Panc1 (cell line): ENCODE results near the gene TFAP2D. TPM values are rescaled to one million over a fixed set of nuclear protein-coding genes. Genes with fewer than 3 reads are reported as not detected.

Source experiments
- ATAC-seq: fragments of 200-7000 bp; cut with Tn5 transposase; 2 replicates; pipeline ENCODE4 v1.9.1; 2020; ENCODE audit warnings: mild to moderate bottlenecking, moderate library complexity
- BruUV-seq: library from RNA; stranded (reverse); fragments of 400-500 nt; replicated peaks from 2 replicates; lab custom pipeline; 2021; lab: Mats Ljungman, UMichigan
- CTCF ChIA-PET: fragments of 300-600 bp; sonication (Branson Sonifier 250); formaldehyde crosslinking; loops from one replicate; lab custom pipeline; 2022; ENCODE audit warnings: antibody characterized with exemption; lab: Charles Lee
- POLR2A ChIA-PET: fragments of 300-600 bp; sonication (Branson Sonifier 250); formaldehyde crosslinking; loops from one replicate; lab custom pipeline; 2022; ENCODE audit warnings: antibody characterized with exemption; lab: Charles Lee
- DNase-seq: peaks from one replicate; pipeline ENCODE4 v3.0.0-alpha.2; 2010; ENCODE audit warnings: low read depth, low spot score
- H3K27ac ChIP-seq: 2 replicates; pipeline ENCODE4 v1.5.1; 2011; ENCODE audit warnings: mild to moderate bottlenecking, low read length, inconsistent platforms
- H3K27me3 ChIP-seq: fragments of 200-500 bp; sonication (Bioruptor generic); 2 replicates; pipeline ENCODE4 v1.6.0; 2014; ENCODE audit warnings: low read length, inconsistent platforms; ENCODE audit not compliant: control insufficient read depth, insufficient read depth
- H3K36me3 ChIP-seq: fragments of 200-500 bp; sonication (Bioruptor generic); 2 replicates; pipeline ENCODE4 v1.5.1; 2014; ENCODE audit warnings: inconsistent platforms, mild to moderate bottlenecking, low read length, moderate library complexity; ENCODE audit not compliant: control insufficient read depth, insufficient read depth
- H3K4me1 ChIP-seq: 2 replicates; pipeline ENCODE4 v1.5.1; 2011; ENCODE audit warnings: inconsistent platforms, mild to moderate bottlenecking, low read length, moderate library complexity; ENCODE audit not compliant: control insufficient read depth, insufficient read depth
- H3K4me3 ChIP-seq, 2 experiments: 2 replicates each; pipeline ENCODE4 v1.5.1; 2011 to 2012; ENCODE audit warnings: low read depth in 2 of 2, low read length in 2 of 2, mild to moderate bottlenecking in 2 of 2, inconsistent platforms in 1 of 2, moderate library complexity in 1 of 2
- H3K9me3 ChIP-seq: fragments of 200-500 bp; sonication (Bioruptor generic); 2 replicates; pipeline ENCODE4 v1.5.1; 2014; ENCODE audit warnings: low read depth, mild to moderate bottlenecking, inconsistent platforms, low read length, moderate library complexity; ENCODE audit not compliant: control insufficient read depth, insufficient read depth
- SIN3A ChIP-seq: IDR thresholded peaks from 2 replicates; pipeline ENCODE4 v1.6.1; 2012; ENCODE audit warnings: low read depth, mild to moderate bottlenecking, low read length, moderate library complexity, borderline replicate concordance; ENCODE audit not compliant: insufficient read depth
- TCF7L2 ChIP-seq: IDR thresholded peaks from 2 replicates; pipeline ENCODE4 v1.6.1; 2011; ENCODE audit warnings: mild to moderate bottlenecking, low read depth, low read length, inconsistent platforms
- in situ Hi-C: cut with HindIII; loops from 2 replicates; pipeline ENCODE4 v1.10.0; 2016; ENCODE audit warnings: low sequenced_read_pairs, low pct_unique_long_range_greater_than_20kb
- intact Hi-C: fragments of 100-400 bp; cut with micrococcal nuclease; formaldehyde crosslinking; loops from one replicate; pipeline ENCODE4 v1.10.0; 2022; ENCODE audit not compliant: unreplicated experiment
- total RNA-seq: library from RNA; stranded (reverse); gene quantifications from one replicate; pipeline ENCODE4 v1.2.1, GENCODE V29; 2021; ENCODE audit not compliant: unreplicated experiment
- TF ChIP-seq, protein P1 (sequence below): fragments of 450-650 bp; IDR thresholded peaks from 2 replicates; pipeline ENCODE4 v1.5.1; 2017; ENCODE audit warnings: mild to moderate bottlenecking
- TF ChIP-seq, protein P2 (sequence below), 2 experiments: IDR thresholded peaks; 2 replicates each; pipeline ENCODE4 v1.6.1; 2011 to 2012; ENCODE audit warnings: low read depth in 2 of 2, control low read depth in 1 of 2, low read length in 1 of 2, mild to moderate bottlenecking in 1 of 2, moderate library complexity in 1 of 2; ENCODE audit not compliant: insufficient read depth in 1 of 2

Gene TFAP2D
- total RNA-seq, 1 experiment from 2014 or later = not detected

GRCh38 chr6:50822078-50822476 lies 108.8 kb downstream of the TFAP2D start:
- Histone ChIP-seq H3K27ac (no peak overlapping the region), H3K9me3 (no peaks in the 10 kb centered on the region), H3K4me1 (no peaks in the 10 kb centered on the region), H3K36me3 (no peaks in the 10 kb centered on the region), H3K27me3 (peaks cover 33% of the 10 kb centered on the region), H3K4me3 (peak overlapping the region in 1 of 2 experiments; percentile 28; a peak in 2 of 4 replicates)
- ChIA-PET POLR2A (no interaction called here), CTCF (no interaction called here)
- in situ Hi-C loops = no loop called here
- no TSS peak for BruUV-seq
- TF ChIP-seq, protein P1, sequence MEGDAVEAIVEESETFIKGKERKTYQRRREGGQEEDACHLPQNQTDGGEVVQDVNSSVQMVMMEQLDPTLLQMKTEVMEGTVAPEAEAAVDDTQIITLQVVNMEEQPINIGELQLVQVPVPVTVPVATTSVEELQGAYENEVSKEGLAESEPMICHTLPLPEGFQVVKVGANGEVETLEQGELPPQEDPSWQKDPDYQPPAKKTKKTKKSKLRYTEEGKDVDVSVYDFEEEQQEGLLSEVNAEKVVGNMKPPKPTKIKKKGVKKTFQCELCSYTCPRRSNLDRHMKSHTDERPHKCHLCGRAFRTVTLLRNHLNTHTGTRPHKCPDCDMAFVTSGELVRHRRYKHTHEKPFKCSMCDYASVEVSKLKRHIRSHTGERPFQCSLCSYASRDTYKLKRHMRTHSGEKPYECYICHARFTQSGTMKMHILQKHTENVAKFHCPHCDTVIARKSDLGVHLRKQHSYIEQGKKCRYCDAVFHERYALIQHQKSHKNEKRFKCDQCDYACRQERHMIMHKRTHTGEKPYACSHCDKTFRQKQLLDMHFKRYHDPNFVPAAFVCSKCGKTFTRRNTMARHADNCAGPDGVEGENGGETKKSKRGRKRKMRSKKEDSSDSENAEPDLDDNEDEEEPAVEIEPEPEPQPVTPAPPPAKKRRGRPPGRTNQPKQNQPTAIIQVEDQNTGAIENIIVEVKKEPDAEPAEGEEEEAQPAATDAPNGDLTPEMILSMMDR = no peak
- TF ChIP-seq SIN3A = no peak
- TF ChIP-seq, protein P2, sequence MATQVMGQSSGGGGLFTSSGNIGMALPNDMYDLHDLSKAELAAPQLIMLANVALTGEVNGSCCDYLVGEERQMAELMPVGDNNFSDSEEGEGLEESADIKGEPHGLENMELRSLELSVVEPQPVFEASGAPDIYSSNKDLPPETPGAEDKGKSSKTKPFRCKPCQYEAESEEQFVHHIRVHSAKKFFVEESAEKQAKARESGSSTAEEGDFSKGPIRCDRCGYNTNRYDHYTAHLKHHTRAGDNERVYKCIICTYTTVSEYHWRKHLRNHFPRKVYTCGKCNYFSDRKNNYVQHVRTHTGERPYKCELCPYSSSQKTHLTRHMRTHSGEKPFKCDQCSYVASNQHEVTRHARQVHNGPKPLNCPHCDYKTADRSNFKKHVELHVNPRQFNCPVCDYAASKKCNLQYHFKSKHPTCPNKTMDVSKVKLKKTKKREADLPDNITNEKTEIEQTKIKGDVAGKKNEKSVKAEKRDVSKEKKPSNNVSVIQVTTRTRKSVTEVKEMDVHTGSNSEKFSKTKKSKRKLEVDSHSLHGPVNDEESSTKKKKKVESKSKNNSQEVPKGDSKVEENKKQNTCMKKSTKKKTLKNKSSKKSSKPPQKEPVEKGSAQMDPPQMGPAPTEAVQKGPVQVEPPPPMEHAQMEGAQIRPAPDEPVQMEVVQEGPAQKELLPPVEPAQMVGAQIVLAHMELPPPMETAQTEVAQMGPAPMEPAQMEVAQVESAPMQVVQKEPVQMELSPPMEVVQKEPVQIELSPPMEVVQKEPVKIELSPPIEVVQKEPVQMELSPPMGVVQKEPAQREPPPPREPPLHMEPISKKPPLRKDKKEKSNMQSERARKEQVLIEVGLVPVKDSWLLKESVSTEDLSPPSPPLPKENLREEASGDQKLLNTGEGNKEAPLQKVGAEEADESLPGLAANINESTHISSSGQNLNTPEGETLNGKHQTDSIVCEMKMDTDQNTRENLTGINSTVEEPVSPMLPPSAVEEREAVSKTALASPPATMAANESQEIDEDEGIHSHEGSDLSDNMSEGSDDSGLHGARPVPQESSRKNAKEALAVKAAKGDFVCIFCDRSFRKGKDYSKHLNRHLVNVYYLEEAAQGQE (IDR thresholded peaks at IDR 0.05; ENCODE audit: insufficient read depth in 1 of 2, low read depth in 2 of 2, low read length in 1 of 2) = no peak
- no peak for TF ChIP-seq TCF7L2
- ATAC-seq = no peak
- no peak for DNase-seq
- intact Hi-C loops = no loop called here

Other genes starting within 250 kb of the TFAP2D start
- not detected for gene TFAP2B, start 105.3 kb downstream of the TFAP2D start, total RNA-seq